Calu3 (cell line): ENCODE measurements around the gene COL8A2. TPM values are rescaled to one million over a fixed set of nuclear protein-coding genes. Genes with fewer than 3 reads are reported as not detected.

Experiments used
- BruUV-seq: library from RNA; stranded (reverse); fragments of 400-500 nt; replicated peaks from 2 replicates; lab custom pipeline; 2021; lab: Mats Ljungman, UMichigan
- CTCF ChIA-PET: fragments of 300-600 bp; sonication (Branson Sonifier 250); formaldehyde crosslinking; loops from one replicate; lab custom pipeline; 2022; ENCODE audit warnings: antibody characterized with exemption; lab: Charles Lee
- DNase-seq: peaks from one replicate; pipeline ENCODE4 v3.0.0; 2022
- H3K27ac Mint-ChIP-seq: one replicate; pipeline ENCODE4 v1.8.0; 2022; ENCODE audit warnings: mixed read lengths; ENCODE audit not compliant: unreplicated experiment
- H3K27me3 Mint-ChIP-seq: one replicate; pipeline ENCODE4 v1.8.0; 2022; ENCODE audit warnings: mixed read lengths; ENCODE audit not compliant: unreplicated experiment
- H3K36me3 Mint-ChIP-seq: one replicate; pipeline ENCODE4 v1.8.0; 2022; ENCODE audit warnings: mild to moderate bottlenecking, moderate library complexity, mixed read lengths; ENCODE audit not compliant: insufficient read depth, unreplicated experiment
- H3K4me1 Mint-ChIP-seq: one replicate; pipeline ENCODE4 v1.8.0; 2022; ENCODE audit warnings: mild to moderate bottlenecking, low read depth, mixed read lengths; ENCODE audit not compliant: unreplicated experiment
- H3K4me3 Mint-ChIP-seq: one replicate; pipeline ENCODE4 v1.8.0; 2022; ENCODE audit warnings: mild to moderate bottlenecking, low read depth, moderate library complexity, mixed read lengths; ENCODE audit not compliant: unreplicated experiment
- H3K9me3 Mint-ChIP-seq: one replicate; pipeline ENCODE4 v1.8.0; 2022; ENCODE audit warnings: low read depth, mixed read lengths; ENCODE audit not compliant: unreplicated experiment
- CTCF ChIP-seq: fragments of 200-600 bp; IDR thresholded peaks from one replicate; pipeline ENCODE4 v1.8.0; 2022; ENCODE audit warnings: antibody characterized with exemption; ENCODE audit not compliant: unreplicated experiment
- intact Hi-C: fragments of 100-400 bp; cut with micrococcal nuclease; formaldehyde crosslinking; loops from one replicate; pipeline ENCODE4 v1.10.0; 2022; ENCODE audit not compliant: unreplicated experiment
- total RNA-seq: library from RNA; stranded (reverse); gene quantifications from 2 replicates; pipeline ENCODE4 v1.2.3, GENCODE V29; 2022

Gene COL8A2
- total RNA-seq, 1 experiment from 2014 or later, result not detected

DNA sequence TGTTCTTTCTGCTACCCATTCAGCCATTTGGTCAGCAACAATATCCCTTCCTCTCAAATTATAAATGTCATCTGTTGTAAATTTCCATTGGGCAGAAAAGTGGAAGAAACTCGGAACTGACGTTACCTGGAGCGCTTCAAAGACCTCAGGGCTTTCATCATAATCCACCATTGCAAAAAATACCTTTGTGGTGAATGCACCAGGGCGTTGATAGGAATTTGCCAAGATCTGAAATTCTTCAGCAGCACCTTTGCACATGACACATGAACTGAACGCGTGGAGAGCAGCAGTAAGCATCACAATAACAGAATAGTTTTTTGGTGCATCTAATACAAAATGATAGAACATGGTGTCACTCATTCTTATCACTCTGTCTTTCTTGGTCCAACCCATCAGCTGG lies 44.2 kb downstream of the COL8A2 start:
- CTCF ChIA-PET, result no interaction called here
- no peaks in the 10 kb centered on the region for H3K27me3 Mint-ChIP-seq
- no peak for TF ChIP-seq CTCF
- intact Hi-C loops, result no loop called here
- BruUV-seq, result no TSS peak
- H3K4me3 Mint-ChIP-seq, result no peak overlapping the region
- H3K9me3 Mint-ChIP-seq, result no peaks in the 10 kb centered on the region
- no peak for DNase-seq
- no peaks in the 10 kb centered on the region for H3K36me3 Mint-ChIP-seq
- no peak overlapping the region for H3K27ac Mint-ChIP-seq
- H3K4me1 Mint-ChIP-seq, result no peaks in the 10 kb centered on the region

- no peak overlapping the region for H3K4me3 Mint-ChIP-seq
- no peaks in the 10 kb centered on the region for H3K4me1 Mint-ChIP-seq
- CTCF ChIA-PET, result interaction anchor here (0.7 kb wide), 1 partner anchor 17 kb away, joined by 4 read pairs; no protein-coding TSS in a partner anchor
- H3K27ac Mint-ChIP-seq, result no peak overlapping the region
- TF ChIP-seq CTCF, result no peak
- H3K9me3 Mint-ChIP-seq, result no peaks in the 10 kb centered on the region
- DNase-seq, result no peak
- H3K36me3 Mint-ChIP-seq, result no peaks in the 10 kb centered on the region
- intact Hi-C loops, result no loop called here
- no TSS peak for BruUV-seq
- H3K27me3 Mint-ChIP-seq, result no peaks in the 10 kb centered on the region
These were observed 44.8 kb downstream of the COL8A2 start for GRCh38 chr1:36080236-36080635.

DNA sequence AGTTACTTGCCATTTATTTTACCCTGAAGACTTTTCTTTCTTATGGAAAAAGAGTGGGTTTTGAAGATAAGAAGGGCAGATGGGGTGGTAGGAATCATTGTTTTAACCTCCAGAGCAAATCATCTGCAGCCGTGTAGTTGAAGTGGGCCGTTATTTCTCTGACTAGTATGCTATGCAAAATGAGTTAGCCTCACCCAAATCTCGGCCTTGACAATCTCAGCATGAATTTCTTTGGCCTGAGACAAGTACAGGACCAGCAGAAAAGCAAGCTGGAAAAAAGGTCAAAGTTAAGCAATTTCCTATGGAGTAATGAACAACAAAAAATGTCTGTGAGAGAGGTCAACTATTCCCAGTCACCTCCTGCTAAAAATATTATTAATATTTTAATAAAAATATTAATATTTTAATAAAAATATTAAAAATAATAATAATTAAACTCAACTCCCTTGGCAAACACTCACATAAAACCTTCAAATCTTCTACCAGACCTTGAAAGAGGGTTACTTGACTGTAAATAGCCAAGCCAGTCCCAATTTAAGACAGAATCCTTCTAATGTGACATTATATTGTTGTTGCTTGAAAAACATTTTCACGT lies 47.9 kb downstream of the COL8A2 start:
- Mint-ChIP-seq H3K4me1 (no peaks in the 10 kb centered on the region), H3K27me3 (no peaks in the 10 kb centered on the region), H3K27ac (no peak overlapping the region), H3K4me3 (no peak overlapping the region), H3K36me3 (no peaks in the 10 kb centered on the region), H3K9me3 (no peaks in the 10 kb centered on the region)
- CTCF ChIA-PET, result no interaction called here
- no peak for TF ChIP-seq CTCF
- intact Hi-C loops, result no loop called here
- DNase-seq, result no peak
- BruUV-seq, result no TSS peak

DNA sequence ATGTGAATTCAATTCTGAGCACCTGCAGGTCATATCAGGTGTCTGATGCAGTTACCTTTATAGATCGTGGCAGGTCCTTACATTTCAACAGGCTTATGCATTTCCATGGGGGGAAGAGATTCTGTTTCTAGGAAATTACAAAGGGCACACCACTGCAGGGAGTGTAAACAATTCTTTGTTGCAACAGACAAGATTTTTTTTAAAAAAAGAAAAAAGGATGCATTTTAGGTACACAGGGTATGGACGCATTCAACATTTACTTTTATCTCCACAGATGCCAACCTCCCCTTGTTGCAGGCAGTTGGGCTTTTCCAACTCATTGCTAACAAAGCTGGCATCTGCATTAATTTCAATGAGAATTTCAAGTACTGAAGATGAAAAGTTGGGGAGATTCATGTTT lies 54.7 kb downstream of the COL8A2 start:
- H3K9me3 Mint-ChIP-seq, result no peaks in the 10 kb centered on the region
- H3K4me3 Mint-ChIP-seq, result no peak overlapping the region
- no peak for TF ChIP-seq CTCF
- intact Hi-C loops, result no loop called here
- H3K36me3 Mint-ChIP-seq, result no peaks in the 10 kb centered on the region
- CTCF ChIA-PET, result no interaction called here
- no peak overlapping the region for H3K27ac Mint-ChIP-seq
- BruUV-seq, result no TSS peak
- no peak for DNase-seq
- H3K27me3 Mint-ChIP-seq, result no peaks in the 10 kb centered on the region
- H3K4me1 Mint-ChIP-seq, result no peaks in the 10 kb centered on the region
